GM23338 (cell line): ENCODE measurements around the gene TPCN2. TPM values are rescaled to one million over a fixed set of nuclear protein-coding genes. Genes with fewer than 3 reads are reported as not detected.

Experiments used
- ATAC-seq: fragments of 200-7000 bp; cut with Tn5 transposase; 3 replicates; pipeline ENCODE4 v1.9.1; 2020
- DNase-seq: peaks from one replicate; pipeline ENCODE4 v3.0.0-alpha.2; 2015; ENCODE audit warnings: low spot score
- H2AFZ ChIP-seq: fragments of 200-600 bp; sonication (generic); 2 replicates; pipeline ENCODE4 v1.8.0; 2016; ENCODE audit warnings: antibody characterized with exemption, mild to moderate bottlenecking, moderate library complexity
- H3F3A ChIP-seq: fragments of 200-600 bp; sonication (generic); replicated peaks from 2 replicates; pipeline ENCODE4 v1.8.0; 2017; ENCODE audit warnings: antibody characterized with exemption, mixed run types, low read depth
- H3K27ac ChIP-seq: fragments of 200-600 bp; sonication (generic); 2 replicates; pipeline ENCODE4 v1.6.1; 2016; ENCODE audit warnings: low read depth
- H3K27me3 ChIP-seq: fragments of 200-600 bp; sonication (generic); 2 replicates; pipeline ENCODE4 v1.8.0; 2016; ENCODE audit warnings: mild to moderate bottlenecking, mixed run types, moderate library complexity; ENCODE audit not compliant: insufficient read depth
- H3K36me3 ChIP-seq: fragments of 200-600 bp; sonication (generic); 2 replicates; pipeline ENCODE4 v1.8.0; 2016; ENCODE audit warnings: mild to moderate bottlenecking; ENCODE audit not compliant: insufficient read depth
- H3K4me1 ChIP-seq: fragments of 200-600 bp; sonication (generic); 2 replicates; pipeline ENCODE4 v1.8.0; 2016; ENCODE audit warnings: mild to moderate bottlenecking, moderate library complexity; ENCODE audit not compliant: insufficient read depth
- H3K4me2 ChIP-seq: fragments of 200-600 bp; sonication (generic); 2 replicates; pipeline ENCODE4 v1.7.1; 2017; ENCODE audit warnings: mixed run types
- H3K4me3 ChIP-seq: fragments of 200-600 bp; sonication (generic); 2 replicates; pipeline ENCODE4 v1.6.1; 2016; ENCODE audit warnings: mixed run types
- H3K79me2 ChIP-seq: fragments of 200-600 bp; sonication (generic); replicated peaks from 2 replicates; pipeline ENCODE4 v1.8.0; 2017; ENCODE audit warnings: mild to moderate bottlenecking; ENCODE audit not compliant: insufficient read depth
- H3K9me2 ChIP-seq: fragments of 200-600 bp; sonication (generic); 2 replicates; pipeline ENCODE4 v1.8.0; 2017; ENCODE audit not compliant: insufficient read depth
- H4K20me1 ChIP-seq: fragments of 200-600 bp; sonication (generic); replicated peaks from 2 replicates; pipeline ENCODE4 v1.8.0; 2017; ENCODE audit warnings: mild to moderate bottlenecking; ENCODE audit not compliant: insufficient read depth
- H3K27ac Mint-ChIP-seq: 2 replicates; pipeline ENCODE4 v1.8.0; 2020; ENCODE audit warnings: inconsistent platforms, mild to moderate bottlenecking, moderate library complexity, mixed read lengths
- H3K27me3 Mint-ChIP-seq: 3 replicates; pipeline ENCODE4 v1.8.0; 2022; ENCODE audit warnings: low read depth, mild to moderate bottlenecking, moderate library complexity, mixed read lengths, inconsistent platforms; ENCODE audit not compliant: insufficient read depth, poor library complexity
- H3K36me3 Mint-ChIP-seq: 3 replicates; pipeline ENCODE4 v1.8.0; 2021; ENCODE audit warnings: low read depth, mild to moderate bottlenecking, inconsistent platforms, moderate library complexity, mixed read lengths
- H3K4me1 Mint-ChIP-seq: 3 replicates; pipeline ENCODE4 v1.8.0; 2020; ENCODE audit warnings: mild to moderate bottlenecking, inconsistent platforms, mixed read lengths
- H3K4me3 Mint-ChIP-seq: 3 replicates; pipeline ENCODE4 v1.8.0; 2021; ENCODE audit warnings: moderate library complexity, mild to moderate bottlenecking, inconsistent platforms, mixed read lengths
- H3K9me3 Mint-ChIP-seq: 3 replicates; pipeline ENCODE4 v1.8.0; 2020; ENCODE audit warnings: moderate library complexity, mild to moderate bottlenecking, inconsistent platforms, mixed read lengths
- CREB1 ChIP-seq: fragments of 250-450 bp; sonication (Bioruptor Pico); IDR thresholded peaks from 2 replicates; pipeline ENCODE4 v1.5.0; 2020; ENCODE audit warnings: low read depth, mild to moderate bottlenecking, moderate library complexity
- CTCF ChIP-seq, 2 experiments: fragments of 200-600 bp in 1 of 2; sonication (generic) in 1 of 2; conservative IDR thresholded peaks; 2 replicates each; pipeline versions ENCODE4 v1.5.1 to v1.6.1; 2016 to 2017; ENCODE audit warnings: antibody characterized with exemption in 2 of 2, low read depth in 2 of 2, mild to moderate bottlenecking in 2 of 2, moderate library complexity in 1 of 2
- ETS1 ChIP-seq: IDR thresholded peaks from 2 replicates; pipeline ENCODE4 v1.6.1; 2016; ENCODE audit warnings: antibody characterized with exemption
- EZH2 ChIP-seq: fragments of 200-600 bp; sonication (generic); IDR thresholded peaks from one replicate; pipeline ENCODE4 v1.8.0; 2017; ENCODE audit warnings: antibody characterized with exemption, mild to moderate bottlenecking, low read depth; ENCODE audit not compliant: unreplicated experiment
- EZH2phosphoT487 ChIP-seq: fragments of 200-600 bp; sonication (generic); IDR thresholded peaks from one replicate; pipeline ENCODE4 v1.8.1; 2018; ENCODE audit warnings: antibody characterized with exemption; ENCODE audit not compliant: unreplicated experiment
- JUNB ChIP-seq: IDR thresholded peaks from one replicate; pipeline ENCODE4 v1.6.1; 2016; ENCODE audit warnings: antibody characterized with exemption; ENCODE audit not compliant: unreplicated experiment
- NANOG ChIP-seq: IDR thresholded peaks from 2 replicates; pipeline ENCODE4 v1.6.1; 2016; ENCODE audit warnings: antibody characterized with exemption, borderline replicate concordance
- POLR2AphosphoS5 ChIP-seq: IDR thresholded peaks from 2 replicates; pipeline ENCODE4 v1.6.1; 2016; ENCODE audit warnings: antibody characterized with exemption, low read depth
- REST ChIP-seq: IDR thresholded peaks from one replicate; pipeline ENCODE4 v1.6.1; 2018; ENCODE audit warnings: antibody characterized with exemption; ENCODE audit not compliant: unreplicated experiment
- STAT1 ChIP-seq: IDR thresholded peaks from one replicate; pipeline ENCODE4 v1.6.1; 2016; ENCODE audit warnings: antibody characterized with exemption; ENCODE audit not compliant: unreplicated experiment
- ZNF114 ChIP-seq: fragments of 250-450 bp; sonication (Bioruptor Pico); IDR thresholded peaks from 2 replicates; pipeline ENCODE4 v1.5.0; 2020; ENCODE audit warnings: mild to moderate bottlenecking, moderate library complexity
- ZNF331 ChIP-seq: fragments of 250-450 bp; sonication (Bioruptor Pico); IDR thresholded peaks from 2 replicates; pipeline ENCODE4 v1.5.0; 2020; ENCODE audit warnings: low read depth, mild to moderate bottlenecking, moderate library complexity
- ZNF462 ChIP-seq: fragments of 250-450 bp; sonication (Bioruptor Pico); IDR thresholded peaks from 2 replicates; pipeline ENCODE4 v1.5.0; 2020; ENCODE audit warnings: mild to moderate bottlenecking, moderate library complexity
- polyA plus RNA-seq: library from polyadenylated mRNA; unstranded; fragments of >200 nt; fragmentation: Nextera tagmentation; extraction: Ambion mirVana; gene quantifications from 2 replicates; pipeline ENCODE4 v1.2.1, GENCODE V29; 2016
- total RNA-seq: library from RNA; depleted of rRNA; stranded (reverse); fragments of >200 nt; shearing (Covaris generic); gene quantifications from 2 replicates; pipeline ENCODE4 v1.2.3, GENCODE V29; 2014

The TPCN2 gene
- total and polyA plus RNA-seq, 2 experiments from 2014 or later, result 5.8 to 14.7 TPM

GRCh38 chr11:69159150-69159852 is 110.6 kb downstream of the TPCN2 start:
- H3K27ac Mint-ChIP-seq, result no peak overlapping the region
- Histone ChIP-seq H3K9me2 (no peaks in the 10 kb centered on the region), H3F3A (no peaks in the 10 kb centered on the region), H2AFZ (no peak overlapping the region), H3K4me1 (no peaks in the 10 kb centered on the region), H3K27ac (no peak overlapping the region), H3K36me3 (no peaks in the 10 kb centered on the region), H4K20me1 (no peaks in the 10 kb centered on the region), H3K4me2 (no peak overlapping the region), H3K4me3 (no peak overlapping the region), H3K27me3 (no peaks in the 10 kb centered on the region), H3K79me2 (no peaks in the 10 kb centered on the region)
- no peaks in the 10 kb centered on the region for H3K4me1 Mint-ChIP-seq
- no peak for TF ChIP-seq ZNF331
- no peak for TF ChIP-seq JUNB
- no peak for TF ChIP-seq ZNF462 (CRISPR knock-in tag)
- TF ChIP-seq CTCF (conservative IDR thresholded peaks at IDR 0.05; ENCODE audit: low read depth in 2 of 2), result no peak
- no peak for TF ChIP-seq ETS1
- TF ChIP-seq EZH2phosphoT487, result no peak
- TF ChIP-seq ZNF114 (CRISPR knock-in tag), result no peak
- TF ChIP-seq REST, result no peak
- no peak for TF ChIP-seq EZH2
- TF ChIP-seq POLR2AphosphoS5, result no peak
- TF ChIP-seq STAT1, result no peak
- TF ChIP-seq CREB1 (CRISPR knock-in tag), result no peak
- no peak for TF ChIP-seq NANOG
- peaks cover 3% of the 10 kb centered on the region; the same call in 2 of the 3 replicates for H3K36me3 Mint-ChIP-seq
- peaks cover 13% of the 10 kb centered on the region for H3K27me3 Mint-ChIP-seq
- ATAC-seq (no peak), DNase-seq (no peak)
- no peak overlapping the region for H3K4me3 Mint-ChIP-seq
- peaks cover 5% of the 10 kb centered on the region for H3K9me3 Mint-ChIP-seq
